Activated T-helper 2 cell treated with anti-CD3 and anti-CD28 coated beads, Interferon-gamma antibody, Interleukin-2, Interleukin-4, amounts not matched to agents 10 μg/mL and 5 μg/mL and 100 μg/mL, durations not matched to agents 14 hours and 24 hours and 36 hours (primary cell): ENCODE data around the gene GTF3C6. TPM values are rescaled to one million over a fixed set of nuclear protein-coding genes. Genes with fewer than 3 reads are reported as not detected.
"Not testable (repeated sequence)": the region's sequence is repeated elsewhere in the genome, so short reads cannot be mapped to it uniquely, and the experiment has no call there.

ENCODE experiments used
- DNase-seq: peaks from one replicate; pipeline ENCODE4 v3.0.0; 2021; ENCODE audit warnings: low spot score
- H3K27ac Mint-ChIP-seq: one replicate; pipeline ENCODE4 v1.8.0; 2021; ENCODE audit warnings: mixed read lengths
- H3K27me3 Mint-ChIP-seq: one replicate; pipeline ENCODE4 v1.8.0; 2021; ENCODE audit warnings: low read depth, mixed read lengths
- H3K36me3 Mint-ChIP-seq: one replicate; pipeline ENCODE4 v1.8.0; 2021; ENCODE audit warnings: low read depth, mixed read lengths
- H3K4me1 Mint-ChIP-seq: one replicate; pipeline ENCODE4 v1.8.0; 2021; ENCODE audit warnings: low read depth, mixed read lengths
- H3K4me3 Mint-ChIP-seq: one replicate; pipeline ENCODE4 v1.8.0; 2021; ENCODE audit warnings: low read depth, mild to moderate bottlenecking, moderate library complexity, mixed read lengths
- H3K9me3 Mint-ChIP-seq: one replicate; pipeline ENCODE4 v1.8.0; 2021; ENCODE audit warnings: mixed read lengths
- intact Hi-C: fragments of 100-400 bp; cut with micrococcal nuclease; formaldehyde crosslinking; loops from one replicate; pipeline ENCODE4 v1.15.1; 2023
- total RNA-seq: library from RNA; stranded (reverse); gene quantifications from 2 replicates; pipeline ENCODE4 v1.2.3, GENCODE V29; 2022

GTF3C6 gene
- total RNA-seq, 1 donor from 2014 or later = 141 TPM

DNA sequence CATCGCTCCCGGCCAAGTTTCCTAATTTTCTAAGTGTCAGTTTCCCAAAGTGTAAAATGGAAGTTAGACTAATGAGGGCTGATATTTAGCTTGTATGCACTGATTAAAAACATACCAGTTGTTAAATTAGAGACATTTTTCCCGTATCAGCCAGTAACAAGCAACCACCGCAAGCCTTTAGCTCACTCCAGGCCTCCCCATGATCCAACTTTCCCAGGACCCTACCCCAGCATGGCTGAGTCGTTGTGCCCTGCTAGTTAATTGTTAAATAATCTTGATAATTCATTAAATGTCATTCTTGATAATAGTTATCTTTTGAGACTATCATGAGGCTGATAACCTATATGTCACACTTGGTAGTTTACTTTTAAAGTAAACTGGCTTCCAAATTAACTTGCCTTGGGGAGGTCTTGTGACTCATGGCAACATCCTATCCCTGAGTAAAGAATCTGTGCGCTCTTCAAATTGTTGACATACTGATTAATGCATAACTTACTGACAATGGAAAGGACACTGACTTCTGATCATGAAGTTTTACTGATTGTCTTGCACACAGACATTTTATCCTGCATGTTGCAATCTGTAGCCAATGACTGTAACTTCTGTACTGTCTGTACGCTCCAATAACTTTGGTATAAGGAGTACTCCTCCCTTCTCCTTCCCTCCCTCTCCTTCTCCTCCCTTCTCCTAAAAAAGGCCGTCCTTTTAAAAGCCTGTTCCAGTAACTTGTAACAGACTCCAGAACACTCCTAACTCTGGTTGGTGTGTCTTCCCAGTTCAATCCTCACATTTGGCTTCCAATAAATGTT is 6.3 kb upstream of the GTF3C6 start:
- intact Hi-C loops = no loop called here
- DNase-seq = no peak
- Mint-ChIP-seq H3K27ac (no peak overlapping the region), H3K4me1 (peaks cover 12% of the 10 kb centered on the region), H3K27me3 (peaks cover 2% of the 10 kb centered on the region), H3K9me3 (no peaks in the 10 kb centered on the region), H3K36me3 (no peaks in the 10 kb centered on the region), H3K4me3 (no peak overlapping the region)

DNA sequence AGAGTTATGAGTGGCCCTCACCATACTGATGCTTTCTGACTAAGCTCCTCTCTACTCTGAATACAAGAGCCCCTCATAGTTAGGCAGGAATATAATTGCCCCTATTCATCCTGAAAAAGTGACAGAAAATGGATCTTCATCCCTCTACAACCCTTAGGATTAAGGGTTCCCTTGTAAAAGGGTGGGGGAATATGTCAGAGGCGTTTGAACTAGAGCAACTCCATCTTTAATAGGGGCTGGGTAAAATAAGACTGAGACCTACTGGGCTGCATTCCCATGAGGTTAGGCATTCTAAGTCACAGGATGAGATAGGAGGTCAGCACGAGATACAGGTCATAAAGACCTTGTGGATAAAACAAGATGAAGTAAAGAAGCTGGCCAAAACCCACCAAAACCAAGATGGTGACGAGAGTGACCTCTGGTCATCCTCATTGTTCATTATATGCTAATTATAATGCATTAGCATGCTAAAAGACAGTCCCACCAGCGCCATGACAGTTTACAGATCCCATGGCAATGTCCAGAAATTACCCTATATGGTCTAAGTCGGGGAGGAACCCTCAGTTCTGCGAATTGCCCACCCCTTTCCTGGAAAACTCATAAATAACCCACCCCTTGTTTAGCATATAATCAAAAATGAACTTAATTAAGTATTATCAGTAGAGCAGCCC is 4.7 kb upstream of the GTF3C6 start:
- intact Hi-C loops = no loop called here

DNA sequence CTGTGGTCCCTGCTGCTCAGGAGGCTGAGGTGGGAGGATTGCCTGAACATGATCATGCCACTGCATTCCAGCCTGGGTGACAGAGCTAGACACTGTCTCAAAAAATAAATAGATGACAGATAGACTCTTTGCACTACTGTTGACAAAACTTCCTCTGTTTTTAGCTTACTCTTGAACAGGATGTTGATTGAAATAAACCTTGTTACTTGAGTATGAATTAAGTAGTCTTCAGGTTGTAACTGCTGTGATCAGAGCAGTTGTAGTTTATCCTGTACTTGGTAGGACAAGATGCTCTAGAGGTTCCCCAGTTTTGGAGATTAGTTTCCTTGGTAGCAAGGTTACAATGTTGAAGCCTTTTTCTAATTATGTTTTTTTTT is 1.5 kb downstream of the GTF3C6 start:
- H3K9me3 Mint-ChIP-seq = no peaks in the 10 kb centered on the region
- peaks cover 13% of the 10 kb centered on the region for H3K4me1 Mint-ChIP-seq
- H3K27me3 Mint-ChIP-seq = no peaks in the 10 kb centered on the region
- peak overlapping the region; percentile 67 for H3K4me3 Mint-ChIP-seq
- intact Hi-C loops = no loop called here
- H3K36me3 Mint-ChIP-seq = peaks cover 45% of the 10 kb centered on the region
- no peak for DNase-seq
- H3K27ac Mint-ChIP-seq = peak overlapping the region; percentile 73

More for the DNA sequence above, 4.7 kb upstream of the GTF3C6 start:
- no peak overlapping the region for H3K4me3 Mint-ChIP-seq
- peaks cover 4% of the 10 kb centered on the region for H3K36me3 Mint-ChIP-seq
- H3K4me1 Mint-ChIP-seq = peaks cover 17% of the 10 kb centered on the region
- peaks cover 2% of the 10 kb centered on the region for H3K27me3 Mint-ChIP-seq
- DNase-seq = no peak
- H3K27ac Mint-ChIP-seq = no peak overlapping the region
- H3K9me3 Mint-ChIP-seq = no peaks in the 10 kb centered on the region

DNA sequence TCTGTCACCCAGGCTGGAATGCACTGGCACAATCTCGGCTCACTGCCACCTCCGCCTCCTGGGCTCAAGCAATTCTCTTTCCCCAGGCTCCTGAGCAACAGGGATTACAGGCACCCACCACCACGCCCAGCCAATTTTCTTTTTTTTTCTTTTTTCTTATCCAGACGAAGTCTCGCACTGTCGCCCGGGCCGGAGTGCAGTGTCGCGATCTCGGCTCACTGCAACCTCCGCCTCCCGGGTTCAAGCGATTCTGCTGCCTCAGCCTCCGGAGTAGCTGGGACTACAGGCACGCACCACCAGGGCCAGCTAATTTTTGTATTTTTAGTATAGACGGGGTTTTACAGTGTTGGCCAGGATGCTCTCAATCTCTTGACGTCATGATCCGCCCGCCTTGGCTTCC is 4.1 kb downstream of the GTF3C6 start:
- H3K4me3 Mint-ChIP-seq, DNase-seq, H3K27me3 Mint-ChIP-seq, H3K27ac Mint-ChIP-seq, H3K9me3 Mint-ChIP-seq, intact Hi-C loops: not testable (repeated sequence)
- Mint-ChIP-seq H3K4me1 (peaks cover 12% of the 10 kb centered on the region), H3K36me3 (peaks cover 69% of the 10 kb centered on the region)

DNA sequence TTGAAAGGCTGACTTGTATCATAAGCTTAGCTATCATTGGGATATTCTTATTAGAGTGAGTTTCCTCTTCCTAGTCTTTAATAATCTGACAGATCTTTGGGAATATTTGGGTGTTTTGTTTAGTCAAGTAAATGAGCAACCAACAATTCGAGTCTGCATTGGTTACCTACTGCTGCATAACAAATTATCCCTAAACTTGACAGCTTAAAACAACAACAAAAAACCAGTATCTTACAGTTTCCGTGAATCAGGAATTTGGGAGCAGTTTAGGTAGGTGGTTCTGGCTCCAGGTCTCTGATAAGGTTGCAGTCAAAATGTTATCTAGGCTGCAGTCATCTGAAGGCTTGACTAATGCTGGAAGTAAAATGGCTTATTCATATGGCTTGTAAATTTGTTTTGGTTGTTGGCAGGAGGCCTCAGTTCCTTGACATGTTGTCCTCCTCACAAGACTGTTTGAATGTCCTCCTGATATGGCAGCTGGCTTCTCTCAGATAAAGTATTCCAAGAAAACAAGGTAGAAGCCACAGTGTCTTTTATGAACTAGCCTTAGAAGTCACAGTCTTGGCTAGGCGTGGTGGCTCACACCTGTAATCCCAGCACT is 7.2 kb downstream of the GTF3C6 start:
- H3K4me1 Mint-ChIP-seq = peaks cover 2% of the 10 kb centered on the region
- no peaks in the 10 kb centered on the region for H3K9me3 Mint-ChIP-seq
- no peaks in the 10 kb centered on the region for H3K27me3 Mint-ChIP-seq
- no peak for DNase-seq
- H3K36me3 Mint-ChIP-seq = peaks cover 69% of the 10 kb centered on the region
- H3K27ac Mint-ChIP-seq = no peak overlapping the region
- H3K4me3 Mint-ChIP-seq = no peak overlapping the region
- intact Hi-C loops = no loop called here

DNA sequence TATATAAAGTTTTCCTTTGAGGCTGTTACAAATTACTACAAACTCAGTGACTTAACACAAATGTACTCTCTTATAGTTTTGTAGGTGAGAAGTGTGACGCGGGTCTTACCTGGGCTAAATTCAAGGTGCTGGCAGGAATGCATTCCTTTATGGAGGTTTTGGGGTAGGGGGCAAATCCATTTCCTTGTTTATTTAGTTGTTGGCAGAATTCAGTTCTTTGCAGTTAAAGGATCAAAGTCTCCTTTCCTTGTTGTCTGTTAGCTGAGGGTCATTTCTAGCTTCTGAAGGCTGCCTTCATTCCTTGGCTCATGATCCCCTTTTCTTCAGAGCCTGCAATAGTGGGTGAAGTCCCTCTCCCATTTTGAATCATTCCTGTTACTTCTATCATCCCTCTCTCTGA is 10.2 kb downstream of the GTF3C6 start:
- H3K27ac Mint-ChIP-seq, H3K4me3 Mint-ChIP-seq, H3K9me3 Mint-ChIP-seq, H3K27me3 Mint-ChIP-seq, intact Hi-C loops, DNase-seq, H3K4me1 Mint-ChIP-seq: not testable (repeated sequence)
- peaks cover 40% of the 10 kb centered on the region for H3K36me3 Mint-ChIP-seq

DNA sequence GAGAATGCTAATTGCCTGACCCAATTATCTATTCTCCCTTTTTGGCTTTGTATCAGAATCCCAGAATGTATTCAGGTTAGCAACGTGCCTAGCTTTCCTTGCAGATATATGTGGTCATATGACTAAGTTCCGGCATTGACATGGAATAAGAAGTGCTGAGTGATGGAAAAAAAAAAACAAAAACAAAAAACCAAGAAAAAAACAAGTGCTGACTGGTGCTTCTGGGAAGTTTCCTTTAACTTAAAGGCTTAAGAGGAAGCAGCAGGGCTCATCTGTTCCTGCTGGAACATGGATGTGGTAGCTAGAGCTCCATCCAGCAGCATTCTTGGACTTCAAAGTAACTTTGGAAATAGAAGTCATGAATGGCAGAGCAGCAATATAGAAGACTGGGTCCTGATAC is 13.0 kb downstream of the GTF3C6 start:
- peaks cover 2% of the 10 kb centered on the region for H3K4me1 Mint-ChIP-seq
- no peak overlapping the region for H3K27ac Mint-ChIP-seq
- no peak overlapping the region for H3K4me3 Mint-ChIP-seq
- intact Hi-C loops = no loop called here
- peaks cover 22% of the 10 kb centered on the region for H3K36me3 Mint-ChIP-seq
- no peak for DNase-seq
- H3K9me3 Mint-ChIP-seq = no peaks in the 10 kb centered on the region
- H3K27me3 Mint-ChIP-seq = no peaks in the 10 kb centered on the region

DNA sequence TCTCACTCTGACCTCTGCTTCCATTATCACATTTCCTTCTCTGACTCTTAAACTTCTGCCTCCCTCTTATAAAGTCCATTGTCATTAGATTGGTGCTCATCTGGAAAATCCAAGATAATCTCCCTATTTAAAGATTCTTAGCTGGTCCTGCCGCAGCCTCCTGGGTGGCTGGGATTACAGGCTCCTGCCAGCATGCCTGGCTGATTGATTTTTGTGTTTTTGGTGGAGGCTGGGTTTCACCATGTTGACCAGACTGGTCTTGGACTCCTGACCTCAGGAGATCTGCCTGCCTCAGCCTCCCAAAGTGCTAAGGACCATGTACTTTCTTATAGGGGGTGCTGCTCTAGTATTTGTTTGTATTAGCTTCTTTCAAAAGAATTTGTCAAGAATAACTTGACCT is 18.1 kb downstream of the GTF3C6 start:
- H3K4me1 Mint-ChIP-seq = peaks cover 16% of the 10 kb centered on the region
- H3K4me3 Mint-ChIP-seq = no peak overlapping the region
- H3K27me3 Mint-ChIP-seq = no peaks in the 10 kb centered on the region
- DNase-seq = no peak
- peaks cover 19% of the 10 kb centered on the region for H3K36me3 Mint-ChIP-seq
- H3K27ac Mint-ChIP-seq = no peak overlapping the region
- intact Hi-C loops = no loop called here
- H3K9me3 Mint-ChIP-seq = no peaks in the 10 kb centered on the region

DNA sequence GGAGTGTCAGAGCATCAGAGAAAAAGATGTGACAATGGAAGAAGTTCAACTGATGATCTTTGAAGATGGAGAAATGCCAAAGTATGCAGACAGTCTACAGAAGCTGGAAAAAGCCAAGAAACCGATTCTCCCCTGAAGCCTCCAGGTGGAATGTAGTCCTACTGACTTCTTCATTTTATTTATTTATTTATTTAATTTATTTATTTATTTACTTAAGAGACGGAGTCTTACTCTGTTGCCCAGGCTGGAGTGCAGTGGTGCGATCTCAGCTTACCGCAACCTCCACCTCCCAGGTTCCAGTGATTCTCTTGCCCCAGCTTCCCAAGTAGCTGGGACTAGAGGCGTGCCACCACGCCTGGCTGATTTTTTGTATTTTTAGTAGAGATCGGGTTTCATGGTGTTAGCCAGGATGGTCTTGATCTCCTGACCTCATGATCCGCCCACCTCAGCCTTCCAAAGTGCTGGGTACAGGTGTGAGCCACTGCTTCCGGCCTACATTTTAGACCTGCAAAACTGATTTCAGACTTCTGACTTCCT is 21.1 kb downstream of the GTF3C6 start:
- H3K4me3 Mint-ChIP-seq = no peak overlapping the region
- H3K27ac Mint-ChIP-seq = no peak overlapping the region

DNA sequence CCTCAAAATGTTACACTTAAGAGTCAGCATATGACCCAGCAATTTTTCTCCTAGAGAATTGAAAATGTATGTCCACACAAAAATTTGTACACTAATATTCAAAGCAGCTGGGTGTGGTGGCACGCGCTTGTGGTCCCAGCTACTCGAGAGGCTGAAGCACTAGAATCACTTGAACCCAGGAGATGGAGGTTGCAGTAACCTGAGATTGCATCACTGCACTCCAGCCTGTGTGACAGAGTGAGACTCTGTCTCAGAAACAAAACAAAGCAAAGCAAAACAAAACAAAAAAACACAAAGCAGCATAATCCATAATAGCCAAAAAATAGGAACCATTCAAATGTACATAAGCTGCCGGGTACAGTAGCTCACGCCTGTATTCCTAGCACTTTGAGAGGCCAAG is 21.7 kb downstream of the GTF3C6 start:
- no peaks in the 10 kb centered on the region for H3K9me3 Mint-ChIP-seq
- peak overlapping the region; percentile 67 for H3K27ac Mint-ChIP-seq

More for the DNA sequence above, 21.1 kb downstream of the GTF3C6 start:
- Mint-ChIP-seq H3K4me1 (peaks cover 26% of the 10 kb centered on the region), H3K36me3 (peaks cover 34% of the 10 kb centered on the region), H3K9me3 (no peaks in the 10 kb centered on the region), H3K27me3 (no peaks in the 10 kb centered on the region)
- DNase-seq = no peak
- intact Hi-C loops = loop anchor here (10.0 kb wide), 1 partner anchor 165 kb away; the partner anchor contains the start of gene CDK19

DNA sequence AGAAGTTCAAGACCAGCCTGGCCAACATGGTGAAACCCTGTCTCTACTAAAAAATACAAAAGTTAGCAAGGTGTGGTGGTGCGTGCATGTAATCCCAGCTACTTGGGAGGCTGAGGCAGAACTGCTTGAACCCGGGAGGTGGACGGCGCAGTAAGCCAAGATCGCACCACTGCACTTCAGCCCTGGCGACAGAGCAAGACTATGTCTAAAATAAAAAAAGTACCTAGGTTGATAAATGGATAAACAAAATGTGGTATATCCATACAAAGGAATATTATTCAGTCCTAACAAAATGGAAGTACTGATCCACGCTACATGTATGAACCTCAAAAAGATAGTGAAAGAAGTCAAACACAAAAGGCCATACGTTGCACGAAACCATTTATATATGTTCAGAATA is 22.1 kb downstream of the GTF3C6 start:
- H3K36me3 Mint-ChIP-seq = peaks cover 44% of the 10 kb centered on the region
- intact Hi-C loops = loop anchor here (1.0 to 10.0 kb wide), 3 partner anchors 22 to 166 kb away; partner anchors contain the start of genes AMD1, CDK19 and GTF3C6
- DNase-seq = no peak

More for the DNA sequence above, 21.7 kb downstream of the GTF3C6 start:
- DNase-seq = no peak
- H3K27me3 Mint-ChIP-seq = no peaks in the 10 kb centered on the region
- H3K4me1 Mint-ChIP-seq = peaks cover 28% of the 10 kb centered on the region
- H3K36me3 Mint-ChIP-seq = peaks cover 40% of the 10 kb centered on the region
- intact Hi-C loops = loop anchor here (10.0 kb wide), 1 partner anchor 165 kb away; the partner anchor contains the start of gene CDK19
- peak overlapping the region; percentile 97 for H3K4me3 Mint-ChIP-seq

DNA sequence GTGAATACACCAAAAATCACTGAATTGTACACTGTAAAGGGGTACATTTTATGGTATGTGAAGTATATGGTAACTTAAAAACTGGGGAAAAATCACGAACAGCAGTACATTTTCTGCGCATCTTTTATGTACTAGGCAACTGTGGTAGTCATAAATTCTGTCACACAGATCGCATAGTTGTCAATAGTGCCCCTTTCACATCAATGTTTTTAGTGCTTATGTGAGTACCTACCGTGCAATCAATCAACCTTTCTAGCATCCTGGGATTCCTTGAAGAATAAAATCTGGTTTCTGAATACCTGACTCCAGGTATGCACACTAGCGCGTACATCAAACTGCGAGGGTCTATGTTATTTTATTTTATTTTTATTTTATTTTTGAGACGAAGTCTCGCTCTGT is 22.7 kb downstream of the GTF3C6 start:
- intact Hi-C loops = loop anchor here (1.0 to 10.0 kb wide), 3 partner anchors 23 to 166 kb away; partner anchors contain the start of genes AMD1, CDK19 and GTF3C6
- Mint-ChIP-seq H3K4me1 (peaks cover 30% of the 10 kb centered on the region), H3K27ac (peak overlapping the region; percentile 98), H3K9me3 (no peaks in the 10 kb centered on the region), H3K36me3 (peaks cover 49% of the 10 kb centered on the region), H3K27me3 (no peaks in the 10 kb centered on the region), H3K4me3 (peak overlapping the region; percentile 97)
- no peak for DNase-seq

More for the DNA sequence above, 22.1 kb downstream of the GTF3C6 start:
- Mint-ChIP-seq H3K4me3 (peak overlapping the region; percentile 97), H3K4me1 (peaks cover 28% of the 10 kb centered on the region), H3K27me3 (no peaks in the 10 kb centered on the region), H3K27ac (peak overlapping the region; percentile 98), H3K9me3 (no peaks in the 10 kb centered on the region)
